HEK293 (cell line): Measurements from ENCODE around the gene CHFR.

Experiments used
- CTCF ChIA-PET: fragments of 350-600 bp; formaldehyde crosslinking; extraction: SDS; loops from one replicate; lab custom pipeline; 2021; ENCODE audit warnings: antibody characterized with exemption; lab: Yijun Ruan, JAX
- POLR2A ChIA-PET: fragments of 300-600 bp; formaldehyde crosslinking; extraction: SDS; loops from one replicate; lab custom pipeline; 2020; ENCODE audit warnings: antibody characterized with exemption, inconsistent platforms; lab: Yijun Ruan, JAX
- H3K27ac ChIP-seq: fragments of 200-500 bp; sonication (Bioruptor generic); 2 replicates; pipeline ENCODE4 v1.5.1; 2014; ENCODE audit warnings: low read depth, low read length, control low read depth, inconsistent platforms; ENCODE audit errors: extremely low read depth
- H3K36me3 ChIP-seq, 2 experiments: fragments of 200-500 bp in 1 of 2; sonication (Bioruptor generic) in 1 of 2; 1 replicate in 1 of 2; 2 replicates in 1 of 2; pipeline ENCODE4 v1.5.1; 2014 to 2017; ENCODE audit warnings: inconsistent platforms in 2 of 2, low read length in 2 of 2; ENCODE audit not compliant: control insufficient read depth in 2 of 2, insufficient read depth in 1 of 2
- H3K4me1 ChIP-seq: fragments of 200-500 bp; sonication (Bioruptor generic); 2 replicates; pipeline ENCODE4 v1.5.1; 2014; ENCODE audit warnings: mild to moderate bottlenecking, low read length, inconsistent platforms; ENCODE audit not compliant: control insufficient read depth, insufficient read depth
- H3K4me3 ChIP-seq: 2 replicates; pipeline ENCODE4 v1.5.1; 2011; ENCODE audit warnings: low read depth, mild to moderate bottlenecking, control low read depth, low read length, moderate library complexity
- H3K9me3 ChIP-seq: fragments of 200-500 bp; sonication (Bioruptor generic); 2 replicates; pipeline ENCODE4 v1.5.1; 2014; ENCODE audit warnings: low read depth, low read length, inconsistent platforms; ENCODE audit not compliant: control insufficient read depth, insufficient read depth
- PRDM1 ChIP-seq: fragments of 450-650 bp; formaldehyde crosslinking; IDR thresholded peaks from 2 replicates; pipeline ENCODE4; 2016; ENCODE audit warnings: missing biosample characterization, missing genetic modification characterization
- SETDB1 ChIP-seq: IDR thresholded peaks from one replicate; pipeline ENCODE4 v1.6.1; 2017; ENCODE audit warnings: mild to moderate bottlenecking, low read length, moderate library complexity, mixed read lengths; ENCODE audit not compliant: insufficient read length
- TRIM28 ChIP-seq: IDR thresholded peaks from 2 replicates; pipeline ENCODE4 v1.6.1; 2011; ENCODE audit warnings: low read length, control low read depth, borderline replicate concordance
- ZFHX2 ChIP-seq: fragments of 450-650 bp; formaldehyde crosslinking; conservative IDR thresholded peaks from 2 replicates; pipeline ENCODE4 v1.5.1; 2016; ENCODE audit warnings: missing biosample characterization, missing genetic modification characterization
- ZNF133 ChIP-seq: fragments of 450-650 bp; formaldehyde crosslinking; IDR thresholded peaks from 2 replicates; pipeline ENCODE4 v1.5.1; 2016; ENCODE audit warnings: missing biosample characterization, missing genetic modification characterization
- ZNF629 ChIP-seq: fragments of 450-650 bp; formaldehyde crosslinking; IDR thresholded peaks from 2 replicates; pipeline ENCODE4 v1.5.1; 2017; ENCODE audit warnings: missing biosample characterization, missing genetic modification characterization
- ZNF654 ChIP-seq: fragments of 450-650 bp; formaldehyde crosslinking; IDR thresholded peaks from 2 replicates; pipeline ENCODE4 v1.5.1; 2016; ENCODE audit warnings: low read depth, missing biosample characterization, missing genetic modification characterization
- ZNF677 ChIP-seq: fragments of 450-650 bp; IDR thresholded peaks from 2 replicates; pipeline ENCODE4 v1.5.0; 2018; ENCODE audit warnings: missing biosample characterization, mild to moderate bottlenecking, missing genetic modification characterization, moderate library complexity
- TF ChIP-seq, protein P1 (sequence below): fragments of 450-650 bp; formaldehyde crosslinking; IDR thresholded peaks from 2 replicates; pipeline ENCODE4 v1.5.1; 2016; ENCODE audit warnings: missing biosample characterization, missing genetic modification characterization
- TF ChIP-seq, protein P2 (sequence below): fragments of 450-650 bp; formaldehyde crosslinking; IDR thresholded peaks from 2 replicates; pipeline ENCODE4 v1.5.1; 2017; ENCODE audit warnings: missing biosample characterization, missing genetic modification characterization

The CHFR gene

DNA sequence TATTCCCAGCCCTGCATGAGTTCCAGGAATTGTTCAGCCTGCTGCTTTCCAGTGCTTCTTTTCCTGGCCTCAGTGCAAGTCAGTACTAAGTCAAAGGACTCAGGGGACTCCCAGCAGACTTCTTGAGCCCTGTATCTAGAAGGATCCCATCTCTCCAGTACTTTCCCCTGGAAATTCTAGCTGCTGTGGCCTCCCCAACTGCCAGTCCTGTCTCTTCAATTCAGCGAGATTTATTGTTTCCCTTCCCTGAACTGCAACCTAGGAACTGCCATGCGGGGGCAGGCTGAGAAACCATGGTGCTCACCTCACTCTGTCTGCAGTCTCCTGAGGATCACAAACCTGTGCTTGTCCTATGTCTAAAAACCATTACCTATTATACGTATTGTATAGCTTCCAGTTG, 37.0 kb upstream of the CHFR start:
- Histone ChIP-seq H3K27ac (no peak overlapping the region), H3K4me3 (no peak overlapping the region), H3K36me3 (no peaks in the 10 kb centered on the region), H3K9me3 (peaks cover 6% of the 10 kb centered on the region), H3K4me1 (no peaks in the 10 kb centered on the region)
- ChIA-PET POLR2A (no interaction called here), CTCF (interaction anchor here (0.8 to 1.3 kb wide), 2 partner anchors 20 to 260 kb away, joined by 3 read pairs; no protein-coding TSS in a partner anchor)
- TF ChIP-seq ZNF133 (tag by site-specific recombination) (0 out of 2 replicates have a peak, but pooled peaks have one; percentile 41), ZNF629 (tag by site-specific recombination) (no peak)

DNA sequence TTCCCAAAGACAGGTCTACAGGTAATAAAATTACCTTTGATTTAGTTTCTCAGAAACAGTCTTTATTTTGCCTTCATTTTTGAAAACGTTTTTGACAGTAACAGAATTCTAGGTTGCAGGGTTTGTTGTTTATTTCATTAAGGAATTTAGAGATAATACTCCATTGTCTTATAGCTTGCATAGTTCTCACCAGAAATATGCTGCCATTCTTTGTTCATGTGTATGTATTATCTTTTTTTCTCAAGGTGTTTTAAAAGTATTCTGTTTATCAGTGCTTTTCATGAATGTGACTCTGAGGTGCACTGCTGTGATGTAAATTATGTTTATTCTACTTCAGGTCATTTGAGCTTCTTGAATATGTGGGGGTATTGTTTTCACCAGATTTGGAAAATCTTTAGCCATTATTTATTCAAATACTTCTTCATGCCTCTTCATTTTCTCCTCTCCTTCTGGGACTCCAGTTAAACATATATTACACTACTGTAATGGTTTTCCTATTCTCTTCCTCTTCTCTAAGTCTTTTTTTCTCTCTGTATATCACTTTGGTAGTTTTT, 36.0 kb upstream of the CHFR start:
- no peaks in the 10 kb centered on the region for H3K36me3 ChIP-seq
- H3K4me3 ChIP-seq = no peak overlapping the region
- H3K4me1 ChIP-seq = no peaks in the 10 kb centered on the region
- TF ChIP-seq, protein P1, sequence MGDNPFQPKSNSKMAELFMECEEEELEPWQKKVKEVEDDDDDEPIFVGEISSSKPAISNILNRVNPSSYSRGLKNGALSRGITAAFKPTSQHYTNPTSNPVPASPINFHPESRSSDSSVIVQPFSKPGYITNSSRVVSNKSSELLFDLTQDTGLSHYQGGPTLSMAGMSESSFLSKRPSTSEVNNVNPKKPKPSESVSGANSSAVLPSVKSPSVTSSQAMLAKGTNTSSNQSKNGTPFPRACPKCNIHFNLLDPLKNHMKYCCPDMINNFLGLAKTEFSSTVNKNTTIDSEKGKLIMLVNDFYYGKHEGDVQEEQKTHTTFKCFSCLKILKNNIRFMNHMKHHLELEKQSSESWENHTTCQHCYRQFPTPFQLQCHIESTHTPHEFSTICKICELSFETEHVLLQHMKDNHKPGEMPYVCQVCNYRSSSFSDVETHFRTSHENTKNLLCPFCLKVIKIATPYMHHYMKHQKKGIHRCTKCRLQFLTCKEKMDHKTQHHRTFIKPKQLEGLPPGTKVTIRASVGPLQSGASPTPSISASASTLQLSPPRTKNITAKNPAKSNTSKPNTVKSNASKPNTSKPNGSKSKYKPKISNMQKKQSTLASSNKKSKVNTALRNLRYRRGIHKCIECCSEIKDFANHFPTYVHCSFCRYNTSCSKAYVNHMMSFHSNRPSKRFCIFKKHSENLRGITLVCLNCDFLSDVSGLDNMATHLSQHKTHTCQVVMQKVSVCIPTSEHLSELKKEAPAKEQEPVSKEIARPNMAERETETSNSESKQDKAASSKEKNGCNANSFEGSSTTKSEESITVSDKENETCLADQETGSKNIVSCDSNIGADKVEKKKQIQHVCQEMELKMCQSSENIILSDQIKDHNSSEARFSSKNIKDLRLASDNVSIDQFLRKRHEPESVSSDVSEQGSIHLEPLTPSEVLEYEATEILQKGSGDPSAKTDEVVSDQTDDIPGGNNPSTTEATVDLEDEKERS (tag by site-specific recombination) = no peak
- TF ChIP-seq, protein P2, sequence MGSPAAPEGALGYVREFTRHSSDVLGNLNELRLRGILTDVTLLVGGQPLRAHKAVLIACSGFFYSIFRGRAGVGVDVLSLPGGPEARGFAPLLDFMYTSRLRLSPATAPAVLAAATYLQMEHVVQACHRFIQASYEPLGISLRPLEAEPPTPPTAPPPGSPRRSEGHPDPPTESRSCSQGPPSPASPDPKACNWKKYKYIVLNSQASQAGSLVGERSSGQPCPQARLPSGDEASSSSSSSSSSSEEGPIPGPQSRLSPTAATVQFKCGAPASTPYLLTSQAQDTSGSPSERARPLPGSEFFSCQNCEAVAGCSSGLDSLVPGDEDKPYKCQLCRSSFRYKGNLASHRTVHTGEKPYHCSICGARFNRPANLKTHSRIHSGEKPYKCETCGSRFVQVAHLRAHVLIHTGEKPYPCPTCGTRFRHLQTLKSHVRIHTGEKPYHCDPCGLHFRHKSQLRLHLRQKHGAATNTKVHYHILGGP (tag by site-specific recombination) = no peak
- TF ChIP-seq TRIM28 = peak; percentile 38; the same call in 1 of the 2 replicates
- TF ChIP-seq PRDM1 (tag by site-specific recombination) = no peak
- peak; percentile 93 for TF ChIP-seq SETDB1
- ChIA-PET POLR2A (no interaction called here), CTCF (interaction anchor here (1.3 kb wide), 1 partner anchor 19 kb away, joined by 3 read pairs; no protein-coding TSS in a partner anchor)
- H3K27ac ChIP-seq = no peak overlapping the region
- H3K9me3 ChIP-seq = peaks cover 6% of the 10 kb centered on the region

DNA sequence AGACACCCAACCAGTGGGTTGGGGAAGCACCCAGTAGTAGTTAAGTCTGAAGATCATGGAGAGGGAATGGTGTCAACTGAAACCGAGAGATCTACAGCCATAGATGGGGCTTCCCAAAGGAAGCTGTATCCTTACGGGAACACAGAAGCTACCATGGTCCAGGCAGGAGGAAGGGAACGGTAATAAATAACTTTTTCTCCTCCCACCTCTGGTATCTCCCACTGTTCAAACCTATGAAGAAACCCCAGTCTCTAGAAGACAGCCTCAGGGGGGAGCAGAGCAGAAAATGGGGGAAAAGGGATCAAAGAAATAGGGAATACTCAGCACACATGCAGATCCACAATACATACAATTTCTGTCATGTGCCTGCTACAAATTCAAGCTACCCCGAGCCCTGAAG, 35.3 kb upstream of the CHFR start:
- Histone ChIP-seq H3K9me3 (peaks cover 6% of the 10 kb centered on the region), H3K4me3 (no peak overlapping the region), H3K4me1 (no peaks in the 10 kb centered on the region), H3K36me3 (no peaks in the 10 kb centered on the region)
- POLR2A ChIA-PET = no interaction called here
- no peak for TF ChIP-seq ZNF677
- TF ChIP-seq, all 188 proteins: peak for 0
- H3K27ac ChIP-seq = no peak overlapping the region
- CTCF ChIA-PET = interaction anchor here (0.7 to 1.1 kb wide), 3 partner anchors 22 to 1694 kb away, joined by 3 to 4 read pairs (median 4); partner anchors contain the start of gene ZNF268

DNA sequence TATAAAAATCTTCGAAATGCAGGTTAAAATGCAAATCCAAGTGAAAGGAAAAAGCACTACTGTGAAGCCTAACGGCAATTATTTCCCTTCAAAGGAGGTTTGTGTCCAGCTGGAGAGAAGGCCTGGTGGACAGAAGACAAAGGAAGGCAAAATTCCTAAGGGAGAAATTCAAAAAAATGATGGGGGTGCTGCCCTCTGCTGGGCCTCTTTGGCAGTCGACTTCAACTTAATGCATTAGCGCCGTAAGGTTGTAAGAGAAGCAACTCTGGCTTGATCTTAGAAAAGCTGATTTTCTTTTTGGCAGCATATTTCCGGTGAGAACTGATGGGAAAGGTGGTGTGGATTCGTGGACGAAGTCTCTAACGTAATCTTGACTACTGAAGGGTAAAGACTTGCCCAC, 34.3 kb upstream of the CHFR start:
- no peaks in the 10 kb centered on the region for H3K36me3 ChIP-seq
- peaks cover 6% of the 10 kb centered on the region for H3K9me3 ChIP-seq
- no peak overlapping the region for H3K4me3 ChIP-seq
- no peak overlapping the region for H3K27ac ChIP-seq
- no peaks in the 10 kb centered on the region for H3K4me1 ChIP-seq
- ChIA-PET POLR2A (no interaction called here), CTCF (interaction anchor here (0.9 to 1.1 kb wide), 2 partner anchors 23 to 259 kb away, joined by 3 to 4 read pairs; partner anchors contain the start of gene ZNF268)
- TF ChIP-seq ZNF654 (tag by site-specific recombination) = peak; percentile 17; the same call in 1 of the 2 replicates
- no peak for TF ChIP-seq ZFHX2 (tag by site-specific recombination)
